CD4-positive, alpha-beta T cell (primary cell): ENCODE data around the gene PHF10. TPM values are rescaled to one million over a fixed set of nuclear protein-coding genes. Genes with fewer than 3 reads are reported as not detected.

Source experiments
- ATAC-seq: fragments of 200-7000 bp; cut with Tn5 transposase; one replicate; pipeline ENCODE4 v1.10.0; 2022; ENCODE audit warnings: mild to moderate bottlenecking; ENCODE audit not compliant: poor library complexity
- CTCF ChIA-PET: fragments of 350-600 bp; sonication (Branson Sonifier 250); formaldehyde crosslinking; loops from one replicate; lab custom pipeline; 2021; ENCODE audit warnings: antibody characterized with exemption, inconsistent platforms; lab: Charles Lee
- POLR2A ChIA-PET: fragments of 350-600 bp; sonication (Branson Sonifier 250); formaldehyde crosslinking; loops from one replicate; lab custom pipeline; 2021; ENCODE audit warnings: antibody characterized with exemption, inconsistent platforms; lab: Charles Lee
- DNase-seq, 14 experiments: peaks; one replicate each; pipeline ENCODE4 v3.0.0-alpha.2; 2013 to 2020; ENCODE audit warnings: mixed read lengths in 2 of 14
- H3K27ac ChIP-seq, 2 donors: one replicate each; pipeline versions ENCODE4 v1.5.1 to v1.7.0; 2013; ENCODE audit warnings: low read length in 2 of 2, low read depth in 1 of 2, mild to moderate bottlenecking in 1 of 2
- H3K27me3 ChIP-seq, 2 experiments: 1 replicate in 1 of 2; 2 replicates in 1 of 2; pipeline versions ENCODE4 v1.6.1 to v1.7.0; 2013; ENCODE audit warnings: low read length in 2 of 2, control low read depth in 1 of 2, mild to moderate bottlenecking in 1 of 2, moderate library complexity in 1 of 2; ENCODE audit not compliant: insufficient read depth in 2 of 2, control insufficient read depth in 1 of 2
- H3K36me3 ChIP-seq: one replicate; pipeline ENCODE4 v1.6.1; 2013; ENCODE audit warnings: low read length, control low read depth; ENCODE audit not compliant: insufficient read depth
- H3K4me1 ChIP-seq: one replicate; pipeline ENCODE4 v1.6.1; 2013; ENCODE audit warnings: low read length, control low read depth; ENCODE audit not compliant: insufficient read depth
- H3K4me3 ChIP-seq: one replicate; pipeline ENCODE4 v1.5.1; 2013; ENCODE audit warnings: mild to moderate bottlenecking, low read length, moderate library complexity
- H3K9me3 ChIP-seq, 2 experiments: 1 replicate in 1 of 2; 2 replicates in 1 of 2; pipeline versions ENCODE4 v1.6.1 to v1.7.0; 2013; ENCODE audit warnings: low read length in 2 of 2, mild to moderate bottlenecking in 2 of 2, control low read depth in 1 of 2, moderate library complexity in 1 of 2; ENCODE audit not compliant: control insufficient read depth in 1 of 2, insufficient read depth in 1 of 2
- H3K27ac Mint-ChIP-seq: one replicate; pipeline ENCODE4 v1.8.0; 2020; ENCODE audit warnings: mixed read lengths
- H3K27me3 Mint-ChIP-seq: one replicate; pipeline ENCODE4 v1.8.0; 2021; ENCODE audit warnings: mixed read lengths
- H3K36me3 Mint-ChIP-seq: one replicate; pipeline ENCODE4 v1.8.0; 2021; ENCODE audit warnings: low read depth, mixed read lengths
- H3K4me1 Mint-ChIP-seq: one replicate; pipeline ENCODE4 v1.8.0; 2021; ENCODE audit warnings: low read depth, mixed read lengths
- H3K4me3 Mint-ChIP-seq: one replicate; pipeline ENCODE4 v1.8.0; 2020; ENCODE audit warnings: mild to moderate bottlenecking, mixed read lengths
- H3K9me3 Mint-ChIP-seq: one replicate; pipeline ENCODE4 v1.8.0; 2020; ENCODE audit warnings: mixed read lengths
- intact Hi-C, 2 experiments: fragments of 100-400 bp; cut with DNase I in 1 of 2; cut with micrococcal nuclease in 1 of 2; formaldehyde crosslinking; loops; one replicate each; pipeline versions ENCODE4 v1.15.1 to v1.9.0; 2023 to 2025; cut with DNase I, micrococcal nuclease
- total RNA-seq, 174 experiments: library from RNA in 2 of 174; stranded (reverse) in 2 of 174; gene quantifications; one replicate each; pipeline ENCODE4 v1.2.3 and lab custom pipeline; 2021 to 2026
- TF ChIP-seq, protein P1 (sequence below): fragments of 200-600 bp; IDR thresholded peaks from one replicate; pipeline ENCODE4 v1.8.0; 2022; ENCODE audit warnings: antibody characterized with exemption, mild to moderate bottlenecking

PHF10 gene
- total RNA-seq, 2 experiments from 2014 or later: 93.9 to 97.8 TPM

GRCh38 chr6:169668203-169668847 is 56.0 kb downstream of the PHF10 start:
- Mint-ChIP-seq H3K9me3 (no peaks in the 10 kb centered on the region), H3K4me3 (no peak overlapping the region), H3K4me1 (peaks cover 10% of the 10 kb centered on the region), H3K36me3 (peaks cover 61% of the 10 kb centered on the region), H3K27me3 (no peaks in the 10 kb centered on the region), H3K27ac (no peak overlapping the region)
- no peaks in the 10 kb centered on the region for H3K9me3 ChIP-seq
- DNase-seq (no peak), ATAC-seq (no peak)
- H3K36me3 ChIP-seq: peaks cover 23% of the 10 kb centered on the region
- ChIA-PET POLR2A (no interaction called here), CTCF (no interaction called here)
- no peaks in the 10 kb centered on the region for H3K27me3 ChIP-seq
- intact Hi-C loops: no loop called here
- H3K27ac ChIP-seq: no peak overlapping the region
- no peak overlapping the region for H3K4me3 ChIP-seq
- TF ChIP-seq, protein P1, sequence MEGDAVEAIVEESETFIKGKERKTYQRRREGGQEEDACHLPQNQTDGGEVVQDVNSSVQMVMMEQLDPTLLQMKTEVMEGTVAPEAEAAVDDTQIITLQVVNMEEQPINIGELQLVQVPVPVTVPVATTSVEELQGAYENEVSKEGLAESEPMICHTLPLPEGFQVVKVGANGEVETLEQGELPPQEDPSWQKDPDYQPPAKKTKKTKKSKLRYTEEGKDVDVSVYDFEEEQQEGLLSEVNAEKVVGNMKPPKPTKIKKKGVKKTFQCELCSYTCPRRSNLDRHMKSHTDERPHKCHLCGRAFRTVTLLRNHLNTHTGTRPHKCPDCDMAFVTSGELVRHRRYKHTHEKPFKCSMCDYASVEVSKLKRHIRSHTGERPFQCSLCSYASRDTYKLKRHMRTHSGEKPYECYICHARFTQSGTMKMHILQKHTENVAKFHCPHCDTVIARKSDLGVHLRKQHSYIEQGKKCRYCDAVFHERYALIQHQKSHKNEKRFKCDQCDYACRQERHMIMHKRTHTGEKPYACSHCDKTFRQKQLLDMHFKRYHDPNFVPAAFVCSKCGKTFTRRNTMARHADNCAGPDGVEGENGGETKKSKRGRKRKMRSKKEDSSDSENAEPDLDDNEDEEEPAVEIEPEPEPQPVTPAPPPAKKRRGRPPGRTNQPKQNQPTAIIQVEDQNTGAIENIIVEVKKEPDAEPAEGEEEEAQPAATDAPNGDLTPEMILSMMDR: no peak
- H3K4me1 ChIP-seq: no peaks in the 10 kb centered on the region

- Histone ChIP-seq H3K9me3 (no peaks in the 10 kb centered on the region), H3K27me3 (no peaks in the 10 kb centered on the region), H3K27ac (no peak overlapping the region), H3K4me3 (no peak overlapping the region), H3K4me1 (no peaks in the 10 kb centered on the region), H3K36me3 (peaks cover 23% of the 10 kb centered on the region)
- Mint-ChIP-seq H3K27me3 (no peaks in the 10 kb centered on the region), H3K4me3 (no peak overlapping the region), H3K36me3 (peaks cover 64% of the 10 kb centered on the region), H3K9me3 (no peaks in the 10 kb centered on the region), H3K27ac (no peak overlapping the region), H3K4me1 (peaks cover 10% of the 10 kb centered on the region)
- intact Hi-C loops: no loop called here
- DNase-seq: no peak
- ChIA-PET CTCF (no interaction called here), POLR2A (no interaction called here)
- ATAC-seq: no peak
- TF ChIP-seq, protein P1: no peak
These were observed 56.6 kb downstream of the PHF10 start for GRCh38 chr6:169667716-169668115.

DNA sequence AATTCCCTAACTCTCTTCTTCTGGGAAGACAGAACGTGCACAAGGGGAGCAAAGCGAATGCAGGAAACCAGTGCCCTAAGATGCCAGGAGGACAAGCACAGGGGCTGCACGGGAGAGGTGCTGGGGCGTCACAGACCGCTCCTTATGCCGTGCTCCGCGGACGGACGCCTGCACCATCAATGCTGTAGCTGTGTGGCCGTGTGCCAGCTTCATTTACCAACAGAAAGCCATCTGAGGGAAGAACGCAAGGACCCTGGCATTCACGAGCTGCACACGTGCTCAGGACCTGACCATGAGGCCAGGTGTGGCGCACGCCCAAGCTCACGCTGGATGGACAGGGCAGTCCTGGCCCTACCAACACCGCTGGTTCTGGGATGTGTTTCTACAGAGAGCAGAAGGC is 57.9 kb downstream of the PHF10 start:
- no peak overlapping the region for H3K4me3 Mint-ChIP-seq
- H3K27ac ChIP-seq: no peak overlapping the region
- TF ChIP-seq, protein P1: no peak
- H3K27me3 Mint-ChIP-seq: no peaks in the 10 kb centered on the region
- H3K9me3 ChIP-seq: no peaks in the 10 kb centered on the region
- ChIA-PET CTCF (no interaction called here), POLR2A (no interaction called here)
- intact Hi-C loops: no loop called here
- H3K27me3 ChIP-seq: no peaks in the 10 kb centered on the region
- H3K36me3 Mint-ChIP-seq: peaks cover 62% of the 10 kb centered on the region
- no peak overlapping the region for H3K4me3 ChIP-seq
- H3K9me3 Mint-ChIP-seq: no peaks in the 10 kb centered on the region
- peaks cover 10% of the 10 kb centered on the region for H3K4me1 Mint-ChIP-seq
- H3K27ac Mint-ChIP-seq: no peak overlapping the region
- no peaks in the 10 kb centered on the region for H3K4me1 ChIP-seq
- no peak for DNase-seq
- H3K36me3 ChIP-seq: peaks cover 23% of the 10 kb centered on the region
- no peak for ATAC-seq
